ENCODE data around the gene CEP131.

CEP131 gene

DNA sequence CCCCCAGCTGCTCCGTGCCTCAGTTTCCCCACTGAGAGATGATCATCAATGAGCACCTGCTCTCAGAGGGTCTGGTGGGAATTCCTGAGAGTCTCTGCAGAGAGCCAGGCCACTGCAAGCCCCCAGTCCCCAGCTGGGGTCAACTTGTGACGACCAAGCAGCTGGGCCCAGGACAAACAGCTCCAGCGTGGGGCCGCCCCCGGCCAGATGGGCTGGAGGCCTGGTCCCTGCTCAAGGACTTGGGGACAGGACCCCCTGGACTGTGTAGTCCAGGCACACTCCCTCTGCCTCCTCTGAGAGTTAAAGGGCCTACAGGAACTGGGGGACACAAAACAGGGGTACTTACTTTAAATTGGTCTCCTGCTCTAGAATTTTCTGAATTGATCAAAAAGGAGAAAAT lies 40.2 kb downstream of the CEP131 start:
- DNase-seq = no peak

DNA sequence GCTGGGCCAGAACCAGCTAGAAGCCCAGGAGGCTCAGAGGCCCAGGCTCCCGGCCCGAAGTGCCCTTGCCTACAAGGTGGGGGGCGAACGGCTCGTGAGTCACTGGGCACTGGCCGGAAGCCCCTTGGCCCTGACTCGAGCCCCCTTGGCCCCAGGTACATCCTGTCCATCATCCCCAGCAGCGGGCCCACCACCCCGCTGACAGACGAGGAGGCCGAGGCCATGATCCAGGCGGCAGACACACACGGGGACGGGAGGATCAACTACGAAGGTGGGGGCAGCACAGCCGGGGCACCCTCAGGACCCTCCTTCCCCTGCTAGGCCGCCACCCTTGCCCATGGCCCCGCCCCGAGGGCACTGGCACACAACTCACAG lies 41.0 kb downstream of the CEP131 start:
- DNase-seq = no peak

DNA sequence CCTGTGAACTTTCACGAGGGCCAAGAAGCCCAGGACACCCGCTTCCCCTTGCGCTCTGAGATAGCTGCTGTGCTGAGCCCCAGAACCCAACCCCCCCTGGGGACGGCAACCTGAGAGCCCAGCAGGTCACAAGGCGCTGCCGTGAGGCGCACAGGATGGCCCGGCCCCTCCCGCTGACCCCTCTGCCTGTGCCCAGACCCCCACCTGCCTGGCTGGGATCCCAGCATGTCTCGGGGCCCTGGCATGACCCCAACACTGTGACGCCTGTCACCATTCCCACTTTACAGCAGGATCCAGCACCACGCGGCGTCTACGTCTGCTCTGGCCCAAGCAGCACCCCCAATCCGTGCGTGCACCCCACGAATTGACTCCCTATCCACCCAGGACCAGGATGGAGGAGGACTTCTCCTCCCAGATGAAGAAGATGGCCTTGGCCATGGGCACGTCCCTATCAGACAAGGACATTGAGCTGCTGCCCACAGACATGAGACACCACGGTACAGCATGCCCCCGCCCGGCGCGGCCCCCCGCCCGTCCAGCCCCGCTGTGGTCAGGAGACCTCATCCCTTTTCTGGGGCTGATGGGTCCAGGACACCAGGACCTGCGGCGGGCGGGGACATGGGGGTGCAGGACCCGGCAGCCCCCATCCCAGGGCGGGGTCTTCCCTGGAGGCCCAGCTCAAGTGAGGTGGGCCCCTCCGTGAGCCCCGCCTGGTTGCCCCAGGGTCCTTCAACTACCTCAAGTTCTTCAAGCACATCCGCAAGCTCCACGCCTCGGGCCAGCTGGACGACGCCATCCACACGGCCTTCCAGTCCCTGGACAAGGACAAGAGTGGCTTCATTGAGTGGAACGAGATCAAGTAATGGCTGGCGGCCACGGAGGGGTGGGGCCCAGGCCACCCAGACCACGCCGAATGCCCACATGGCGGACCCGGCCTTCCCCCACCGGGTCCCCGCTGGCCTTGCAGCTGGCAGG lies 41.6 kb downstream of the CEP131 start:
- no peak for DNase-seq

DNA sequence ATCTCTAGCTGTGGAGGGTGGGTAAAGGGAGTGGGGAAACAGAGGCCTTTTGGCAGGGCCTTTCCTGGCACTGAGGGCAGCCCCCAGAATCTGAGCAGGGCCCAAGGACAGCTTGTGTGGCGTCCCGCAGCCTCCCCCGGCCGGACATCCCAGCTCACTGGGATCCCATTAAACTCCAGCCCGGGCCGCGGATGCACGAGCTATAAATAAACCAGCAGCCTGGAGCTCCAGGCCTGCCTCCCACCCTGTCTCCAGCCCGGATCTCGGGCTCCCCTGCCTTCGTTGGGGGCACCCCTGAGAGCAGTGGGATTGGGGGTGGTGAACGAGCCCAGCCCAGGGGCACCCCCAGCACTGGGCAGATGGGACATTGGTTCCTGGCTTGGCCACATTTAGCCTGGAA lies 42.9 kb downstream of the CEP131 start:
- no peak for DNase-seq

DNA sequence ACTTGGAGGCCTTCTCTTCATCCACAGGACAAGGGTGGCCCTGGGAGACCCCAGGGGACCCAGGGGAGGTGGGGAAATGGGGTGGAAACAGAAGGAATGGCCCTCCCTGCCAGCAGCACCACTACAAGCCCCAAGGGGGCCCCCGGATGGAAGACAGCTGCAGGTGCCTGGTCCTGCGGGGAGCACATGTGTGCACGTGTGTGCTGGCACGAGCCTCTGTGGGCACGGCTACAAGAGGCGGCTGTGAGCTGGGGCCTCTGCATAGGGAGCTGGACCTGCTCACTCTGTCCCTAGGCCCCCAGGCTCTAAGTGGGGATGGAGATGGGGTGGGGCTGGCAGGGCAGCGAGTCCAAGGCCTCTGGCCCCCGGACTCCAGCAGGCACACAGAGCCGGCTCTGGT lies 43.5 kb downstream of the CEP131 start:
- no peak for DNase-seq

DNA sequence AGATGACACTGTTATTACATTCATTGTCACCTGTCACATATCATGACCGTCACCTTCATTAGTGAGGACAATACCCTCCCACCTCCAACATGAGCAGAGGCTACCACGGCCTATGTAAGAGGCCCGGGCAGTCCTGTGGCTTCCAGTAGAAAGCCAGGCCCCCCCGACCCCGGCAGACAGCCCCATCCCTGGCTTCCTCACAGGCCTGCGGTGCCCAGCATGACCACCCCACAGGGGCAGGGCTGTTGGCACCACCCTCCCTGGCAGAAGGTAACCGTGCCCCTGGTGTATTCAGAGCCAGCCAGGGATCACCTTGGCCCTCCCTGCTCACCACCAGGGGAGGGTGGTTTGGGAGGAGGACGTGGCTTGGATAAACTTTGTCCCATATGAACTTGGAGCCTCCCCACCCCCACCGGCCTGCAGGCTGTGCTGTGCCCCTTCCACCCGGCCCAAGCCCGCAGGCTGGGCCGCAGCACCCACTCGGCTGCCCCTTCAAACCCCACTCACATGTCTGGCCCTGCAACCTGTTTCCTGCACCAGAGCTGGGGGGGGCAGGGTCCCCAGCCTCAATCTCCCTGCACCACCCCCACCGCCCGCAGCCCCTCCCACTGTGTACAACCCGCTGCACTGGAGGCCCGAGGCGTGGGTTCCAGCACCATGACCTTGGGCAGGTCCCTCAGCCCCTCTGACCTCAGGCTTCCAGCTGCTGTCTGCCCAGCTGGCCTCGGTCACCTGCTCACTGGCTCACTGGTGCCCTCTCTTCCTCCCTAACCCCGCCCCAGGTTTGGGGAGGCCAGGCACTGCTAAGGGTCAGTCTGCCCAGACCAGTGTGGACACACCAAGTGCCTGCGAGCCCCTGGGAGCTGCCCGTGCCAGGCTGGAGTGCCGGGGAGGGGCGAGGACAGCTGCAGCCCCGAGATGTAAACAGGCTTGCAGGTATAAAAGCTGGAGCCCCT lies 44.4 kb downstream of the CEP131 start:
- no peak for DNase-seq

DNA sequence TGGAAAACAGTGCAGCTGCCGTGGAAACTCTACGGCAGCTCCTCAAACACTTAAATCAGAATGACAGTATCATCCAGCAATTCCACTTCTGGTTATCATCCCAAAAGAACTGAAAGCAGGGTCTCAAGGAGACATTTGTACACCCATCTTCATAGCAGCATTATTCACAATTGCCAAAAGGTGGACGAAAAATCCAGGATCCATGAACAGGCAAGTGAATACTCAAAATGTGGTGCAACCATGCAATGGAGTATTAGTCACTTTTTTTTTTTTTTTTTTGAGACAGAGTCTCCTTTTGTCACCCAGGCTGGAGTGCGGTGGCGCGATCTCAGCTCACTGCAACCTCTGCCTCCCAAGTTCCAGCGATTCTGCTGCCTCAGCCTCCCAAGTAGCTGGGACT lies 46.1 kb downstream of the CEP131 start:
- DNase-seq = peak; percentile 13

DNA sequence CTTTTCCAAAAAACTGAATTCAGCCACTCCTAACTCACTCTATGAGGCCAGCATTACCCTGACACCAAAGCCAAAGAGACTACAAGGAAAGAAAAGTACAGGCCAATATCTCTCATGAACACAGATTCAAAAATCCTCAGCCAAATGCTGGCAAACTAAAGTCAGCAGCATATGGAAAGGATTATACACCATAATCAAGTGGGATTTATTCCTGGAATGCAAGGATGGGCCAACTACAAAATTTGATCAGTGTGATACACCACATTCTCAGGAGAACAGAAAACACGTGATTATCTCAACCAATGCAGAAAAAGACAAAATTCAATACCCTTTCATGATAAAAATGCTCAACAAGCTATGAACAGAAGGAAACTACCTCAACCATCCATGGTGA lies 49.0 kb downstream of the CEP131 start:
- peak; percentile 36 for DNase-seq

DNA sequence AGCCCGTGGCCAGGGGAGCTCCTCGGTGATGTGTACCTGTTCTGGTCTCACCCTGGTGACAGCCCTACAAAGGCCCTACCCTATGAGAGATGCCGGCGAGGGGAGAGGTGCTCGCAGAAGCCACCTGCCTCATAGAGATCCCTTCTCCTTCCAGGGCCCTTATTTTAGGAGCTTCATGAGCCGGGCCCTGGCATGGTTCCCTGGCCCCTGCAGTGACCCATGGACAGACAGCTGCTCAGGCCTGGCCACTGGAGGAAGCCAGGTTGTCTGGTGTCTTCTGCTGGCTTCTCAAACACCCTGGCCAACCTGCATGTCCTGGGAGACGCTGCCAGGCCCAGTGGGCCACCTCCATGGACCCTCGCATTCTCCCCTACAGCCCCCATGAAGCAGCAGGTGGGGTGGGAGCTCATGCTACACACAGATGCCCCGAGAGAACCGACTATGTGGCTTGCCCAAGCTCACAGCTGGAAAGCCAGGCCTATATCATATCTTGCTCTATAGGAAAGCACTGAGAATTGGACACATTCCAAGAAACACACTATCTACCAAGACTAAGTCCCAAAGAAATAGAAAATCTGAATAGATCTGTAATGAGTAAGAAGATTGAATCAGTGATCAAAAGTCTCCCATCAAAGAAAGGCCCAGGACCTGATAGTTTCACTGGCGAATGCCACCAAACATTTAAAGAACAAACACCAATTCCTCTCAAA lies 49.6 kb downstream of the CEP131 start:
- DNase-seq = no peak

DNA sequence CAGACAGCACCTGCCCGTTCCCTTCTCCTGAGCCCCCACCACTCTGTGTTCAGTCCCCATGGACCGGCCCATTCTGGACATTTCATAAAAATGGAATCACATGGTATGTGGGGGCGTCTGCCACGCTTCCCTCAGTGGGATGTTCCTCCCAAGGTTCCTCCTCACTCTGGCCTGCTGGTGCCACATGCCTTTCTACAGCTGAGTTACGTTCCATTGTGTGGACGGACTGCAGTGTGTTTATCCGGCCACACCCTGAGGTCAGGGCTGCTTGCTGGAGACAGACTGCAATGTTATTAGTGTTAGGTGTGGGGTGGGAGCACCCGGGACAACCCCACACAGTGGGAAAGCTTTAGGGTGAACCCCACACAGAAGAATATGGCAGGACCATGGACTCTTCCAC lies 50.8 kb downstream of the CEP131 start:
- no peak for DNase-seq

DNA sequence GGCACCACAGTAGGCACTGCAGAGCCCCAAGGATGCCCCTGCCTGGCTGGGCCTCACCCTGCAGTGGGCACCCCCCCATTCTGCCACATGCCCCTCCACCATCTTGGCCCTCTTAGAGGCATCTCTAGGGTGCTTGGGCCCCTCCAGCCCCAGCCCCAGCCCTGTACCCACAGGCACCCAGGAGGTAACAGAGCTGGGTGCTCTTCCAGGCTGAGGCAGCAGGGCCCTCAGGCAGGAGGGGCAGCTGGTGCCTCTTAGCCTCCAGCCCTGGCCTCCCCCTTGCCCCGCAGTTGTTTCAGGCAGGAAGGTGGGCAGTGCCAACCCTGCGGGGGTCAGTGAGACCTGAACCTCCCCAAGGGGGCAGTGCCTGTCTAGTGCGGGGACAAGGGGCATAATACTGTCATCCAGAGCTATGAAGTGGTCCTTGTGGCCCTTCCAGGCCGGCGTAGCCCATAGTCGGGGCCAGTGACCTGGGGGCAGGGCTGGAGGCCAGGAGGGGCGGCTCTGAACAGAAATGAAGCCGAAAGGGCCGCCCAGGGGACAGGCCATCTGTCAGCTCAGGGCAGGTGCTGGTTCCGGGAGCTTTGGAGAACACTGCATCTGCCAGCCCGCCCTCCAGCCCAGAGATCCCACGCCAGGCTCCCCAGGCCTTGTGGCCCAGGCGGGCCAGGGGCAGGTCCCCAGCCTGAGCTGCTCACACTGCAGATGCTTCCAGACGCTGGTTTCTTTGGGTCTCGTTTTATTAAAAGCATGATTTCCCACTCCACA lies 51.9 kb downstream of the CEP131 start:
- DNase-seq = no peak

DNA sequence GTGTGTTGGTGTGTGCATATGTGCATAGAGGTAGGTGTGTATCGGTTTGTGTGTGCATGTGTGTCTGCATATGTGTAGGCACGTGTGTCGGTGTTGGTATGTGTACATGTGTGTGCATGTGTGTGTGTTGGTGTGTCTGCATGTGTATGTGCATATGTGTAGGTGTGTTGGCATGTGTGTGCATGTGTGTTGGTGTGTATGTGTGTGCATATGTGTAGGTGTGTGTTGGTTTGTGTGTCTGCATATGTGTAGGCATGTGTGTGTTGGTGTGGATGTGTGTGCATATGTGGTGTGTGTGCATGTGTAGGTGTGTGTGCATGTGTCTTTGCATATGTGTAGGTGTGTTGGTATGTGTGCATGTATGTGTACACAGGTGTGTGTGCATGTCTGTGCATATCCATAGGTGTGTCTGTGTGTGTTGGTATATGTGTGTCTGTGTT lies 52.9 kb downstream of the CEP131 start:
- DNase-seq = no peak

DNA sequence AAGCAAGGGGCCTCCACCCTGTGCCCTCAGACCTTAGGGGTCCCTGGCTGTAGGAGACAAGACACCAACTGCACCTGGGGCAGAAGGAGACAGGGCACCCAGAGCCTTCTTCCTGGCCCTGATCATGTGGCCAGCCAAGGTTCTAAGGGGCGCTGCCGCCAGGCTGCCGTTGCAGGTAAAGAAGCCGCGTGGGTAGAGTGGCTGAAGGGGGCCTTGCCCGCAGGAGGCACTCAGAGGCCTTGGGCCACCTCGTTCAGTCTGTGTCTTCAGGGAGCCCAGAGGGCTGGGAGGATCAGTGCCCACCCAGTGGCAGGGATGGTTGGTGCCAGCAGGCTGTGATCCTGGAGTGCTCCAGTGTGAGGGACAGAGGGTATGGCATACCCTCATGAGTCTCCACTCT lies 55.1 kb downstream of the CEP131 start:
- DNase-seq = no peak

DNA sequence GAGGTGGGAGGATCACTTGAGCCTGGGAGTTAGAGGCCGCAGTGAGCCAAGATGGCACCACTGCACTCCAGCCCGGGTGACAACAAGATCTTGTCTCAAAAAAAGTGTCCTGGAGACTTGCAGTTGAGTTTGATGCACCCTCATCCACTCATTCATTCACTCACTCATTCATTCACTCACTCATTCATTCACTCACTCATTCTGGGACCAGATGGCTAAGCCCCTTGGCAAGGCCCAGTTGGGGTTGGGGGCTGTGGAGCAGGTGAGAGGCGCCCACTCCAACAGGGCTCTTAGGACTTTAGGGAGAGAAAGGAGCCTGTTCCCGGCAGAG lies 55.6 kb downstream of the CEP131 start:
- DNase-seq = no peak

DNA sequence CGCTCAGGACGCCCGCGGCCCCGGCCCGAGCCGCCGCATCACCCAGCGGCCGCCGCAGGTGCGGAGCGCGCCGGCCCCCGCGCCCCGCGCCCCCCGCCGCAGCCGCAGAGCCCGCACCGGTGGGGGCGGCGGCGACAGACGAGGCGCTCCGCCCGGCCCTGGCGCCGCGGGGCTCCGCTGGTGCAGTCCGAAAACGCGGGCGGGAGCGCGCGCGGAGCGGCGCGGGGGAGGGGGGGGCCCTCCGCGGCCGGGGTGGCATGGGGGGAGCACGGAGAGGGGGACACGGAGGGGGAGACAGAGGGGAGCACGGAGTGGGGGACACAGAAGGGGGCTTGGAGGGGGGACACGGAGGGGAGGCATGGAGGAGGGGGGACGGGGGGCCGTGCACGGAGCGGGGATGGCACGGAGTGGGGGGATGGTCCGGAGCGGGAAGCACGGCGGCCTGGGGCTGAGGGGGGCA lies 56.7 kb downstream of the CEP131 start, which contains the start of gene AATK:
TSS of gene AATK (minus strand) at position 189 of the 460 bp plus-strand sequence. CDS start 229 bp downstream, outside the sequence.
- DNase-seq = no peak

DNA sequence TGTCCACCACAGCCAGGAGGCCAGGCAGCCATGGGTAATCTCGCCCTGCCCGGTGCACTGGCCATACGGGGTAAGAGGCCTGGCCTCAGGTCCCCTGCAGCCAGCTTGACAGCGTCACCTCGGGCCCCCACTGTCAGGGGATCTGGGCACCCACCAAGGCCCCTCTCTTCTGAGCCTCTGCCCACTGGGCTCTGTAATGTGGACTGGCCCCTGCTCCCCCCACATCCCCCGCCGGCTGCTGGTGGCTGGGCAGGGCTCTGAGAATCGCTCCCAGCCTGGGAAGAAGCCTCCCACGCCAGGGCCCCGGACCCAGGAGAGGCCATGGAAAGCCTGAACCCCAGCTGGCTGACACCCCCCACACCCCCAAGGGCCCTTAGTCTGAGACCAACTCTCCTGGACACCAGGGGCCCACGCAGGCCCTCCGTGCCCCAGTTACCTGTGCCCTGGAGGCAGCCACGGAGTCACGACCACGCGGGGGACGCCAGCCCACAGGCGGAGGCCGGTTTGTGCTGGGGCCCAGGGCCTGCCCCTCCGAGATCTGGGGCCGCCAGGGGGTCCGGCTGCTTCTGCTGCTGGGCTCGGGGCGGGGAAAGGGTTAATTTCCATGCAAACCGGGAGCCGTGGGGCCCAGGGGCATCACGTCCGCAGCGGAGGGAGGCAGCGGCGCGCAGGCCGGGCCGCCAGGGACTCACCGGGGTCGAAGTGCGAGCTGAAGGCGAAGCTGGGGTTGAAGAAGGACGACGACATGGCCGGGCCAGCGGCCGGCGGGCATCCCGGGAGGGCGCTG lies 57.3 kb downstream of the CEP131 start, which contains the start of gene PVALEF:
TSS of gene PVALEF (plus strand) at position 262 of the 787 bp plus-strand sequence. CDS start 15,720 bp downstream, outside the sequence.
- no peak for DNase-seq

DNA sequence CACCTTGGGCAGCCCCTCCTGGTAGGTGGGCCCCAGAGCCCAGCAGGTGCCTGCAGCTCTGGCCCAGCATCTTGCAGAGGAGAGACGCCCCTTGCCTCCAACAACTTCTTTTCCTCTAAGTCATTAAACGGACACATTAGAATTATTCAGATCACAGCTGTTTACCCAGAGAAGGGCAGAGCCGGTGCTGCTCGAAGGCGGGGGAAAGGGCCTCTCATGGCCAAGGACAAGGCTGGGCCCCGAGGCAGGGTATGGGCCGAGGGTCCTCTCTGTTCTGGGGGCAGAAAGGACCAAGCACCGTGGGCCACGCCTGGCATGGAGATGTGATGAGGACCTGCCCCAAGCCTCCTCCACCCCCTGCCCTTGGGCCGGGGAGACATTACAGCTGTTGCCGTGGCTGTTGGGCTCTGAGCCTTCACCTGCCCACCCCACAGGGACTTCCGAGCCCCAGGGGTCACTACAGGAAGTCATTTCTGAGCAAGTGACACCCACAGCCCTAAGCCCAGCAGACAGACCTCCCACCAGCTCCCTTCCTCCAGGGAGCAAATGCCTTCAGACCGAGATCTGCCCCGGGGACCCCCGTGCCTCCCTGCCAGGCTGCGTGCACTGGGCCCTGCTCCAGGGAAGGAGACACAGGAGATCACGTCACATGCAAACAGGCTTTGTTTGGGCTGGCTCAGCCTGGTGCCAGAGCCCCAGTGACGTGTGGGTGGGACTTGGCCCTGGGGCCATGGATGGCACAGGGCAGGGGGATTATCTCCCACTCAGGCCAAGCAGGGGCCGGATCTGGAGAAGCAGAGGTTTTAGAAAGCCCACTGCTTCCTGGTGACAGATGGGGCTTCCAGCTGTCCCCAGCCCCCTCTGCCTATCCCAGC lies 58.2 kb downstream of the CEP131 start:
- no peak for DNase-seq

DNA sequence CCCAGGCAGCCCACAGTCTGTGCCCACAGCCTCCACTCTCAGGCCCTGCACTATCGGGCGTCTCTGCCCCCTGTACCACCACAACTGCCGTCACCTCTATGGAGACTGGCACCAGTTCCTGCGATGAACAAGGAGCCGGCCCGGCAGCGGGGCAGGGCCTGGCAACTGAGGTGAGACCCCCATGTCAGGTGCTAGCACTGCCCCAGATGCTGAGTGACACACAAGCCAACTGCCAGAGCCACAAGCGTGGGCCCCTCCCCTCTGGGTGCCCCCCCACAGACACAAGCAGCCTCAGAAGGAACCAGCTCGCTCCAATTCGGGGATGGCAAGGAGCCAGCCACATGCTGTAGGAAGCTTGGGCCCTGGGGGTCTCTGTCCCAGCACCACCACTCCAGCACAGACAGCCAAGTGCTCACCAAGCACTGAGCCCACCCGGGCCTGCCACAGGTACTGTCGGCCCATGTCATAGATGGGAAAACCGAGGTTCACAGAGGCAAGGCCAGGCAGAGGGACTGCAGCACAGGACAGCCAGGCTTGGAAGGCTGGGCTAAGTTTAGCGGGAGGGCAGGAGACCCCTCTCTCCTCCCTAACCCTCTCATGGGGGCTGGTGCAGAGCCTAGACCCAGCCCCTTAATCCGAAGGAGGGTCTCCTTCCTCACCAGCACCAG lies 58.9 kb downstream of the CEP131 start:
- DNase-seq = no peak

DNA sequence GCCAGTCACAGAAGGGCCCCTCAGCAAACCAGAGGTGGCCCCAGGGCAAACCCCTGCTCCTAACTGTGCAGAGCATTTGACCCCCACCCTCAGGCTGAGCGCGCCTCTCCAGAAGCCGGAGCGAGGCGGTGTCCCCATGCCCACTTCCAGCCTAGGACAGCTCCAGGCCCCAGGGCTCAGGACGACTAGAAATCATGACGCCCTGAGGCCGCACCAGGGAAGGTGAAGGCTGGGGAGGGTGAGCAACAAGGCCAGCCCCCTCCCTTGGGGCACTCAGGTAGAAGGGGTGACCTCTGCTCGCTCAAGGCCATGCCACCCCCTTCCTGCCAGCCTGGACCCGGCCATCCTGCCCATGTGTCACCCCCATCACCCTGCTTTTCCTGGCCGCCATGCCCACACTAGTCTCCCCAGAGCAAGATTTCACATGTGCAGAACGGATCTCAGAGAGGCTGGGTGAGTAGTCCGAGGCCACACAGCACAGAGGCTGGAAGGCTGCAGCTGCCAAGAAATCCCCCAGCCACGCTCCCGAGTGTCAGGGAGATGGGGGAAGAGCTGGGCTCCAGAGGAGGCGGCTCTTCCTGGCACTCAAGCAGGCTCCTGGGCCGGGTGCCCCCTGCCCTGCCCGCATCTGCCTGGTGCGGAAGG lies 59.6 kb downstream of the CEP131 start:
- no peak for DNase-seq
